HFF-Myc (cell line): ENCODE measurements around the gene EFCAB7.

Source experiments
- DNase-seq: peaks from one replicate; pipeline ENCODE4 v3.0.0-alpha.2; 2011; ENCODE audit warnings: low read depth; ENCODE audit errors: extremely low read depth
- H3K4me3 ChIP-seq: replicated peaks from 2 replicates; pipeline ENCODE4 v1.5.1; 2011; ENCODE audit warnings: low read depth, mild to moderate bottlenecking, control low read depth, low read length
- CTCF ChIP-seq: IDR thresholded peaks from 2 replicates; pipeline ENCODE4 v1.5.1; 2012; ENCODE audit warnings: mild to moderate bottlenecking, low read depth, low read length, control low read depth; ENCODE audit errors: missing control alignments

The EFCAB7 gene

GRCh38 chr1:63524201-63524600, 876 bp downstream of the EFCAB7 start:
- peak overlapping the region; percentile 76 for H3K4me3 ChIP-seq
- no peak for TF ChIP-seq CTCF
- no peak for DNase-seq

- no peak for TF ChIP-seq CTCF
- no peak for DNase-seq
- no peak overlapping the region for H3K4me3 ChIP-seq
These were observed 9.4 kb downstream of the EFCAB7 start for GRCh38 chr1:63532727-63533126.

GRCh38 chr1:63533931-63534330, 10.6 kb downstream of the EFCAB7 start:
- no peak for DNase-seq
- no peak overlapping the region for H3K4me3 ChIP-seq
- no peak for TF ChIP-seq CTCF

GRCh38 chr1:63534406-63534805, 11.1 kb downstream of the EFCAB7 start:
- no peak overlapping the region for H3K4me3 ChIP-seq
- DNase-seq: no peak
- no peak for TF ChIP-seq CTCF

- TF ChIP-seq CTCF: no peak
- DNase-seq: no peak
- no peak overlapping the region for H3K4me3 ChIP-seq
These were observed 13.7 kb downstream of the EFCAB7 start for GRCh38 chr1:63537006-63537405.

- no peak for TF ChIP-seq CTCF
- DNase-seq: no peak
These were observed 14.6 kb downstream of the EFCAB7 start for GRCh38 chr1:63537940-63538339.

GRCh38 chr1:63545780-63546179, 22.5 kb downstream of the EFCAB7 start:
- no peak for DNase-seq
- no peak overlapping the region for H3K4me3 ChIP-seq
- TF ChIP-seq CTCF: no peak

More at GRCh38 chr1:63537940-63538339, 14.6 kb downstream of the EFCAB7 start:
- H3K4me3 ChIP-seq: no peak overlapping the region
